ENCODE results near the gene CHDH.

Gene CHDH

DNA sequence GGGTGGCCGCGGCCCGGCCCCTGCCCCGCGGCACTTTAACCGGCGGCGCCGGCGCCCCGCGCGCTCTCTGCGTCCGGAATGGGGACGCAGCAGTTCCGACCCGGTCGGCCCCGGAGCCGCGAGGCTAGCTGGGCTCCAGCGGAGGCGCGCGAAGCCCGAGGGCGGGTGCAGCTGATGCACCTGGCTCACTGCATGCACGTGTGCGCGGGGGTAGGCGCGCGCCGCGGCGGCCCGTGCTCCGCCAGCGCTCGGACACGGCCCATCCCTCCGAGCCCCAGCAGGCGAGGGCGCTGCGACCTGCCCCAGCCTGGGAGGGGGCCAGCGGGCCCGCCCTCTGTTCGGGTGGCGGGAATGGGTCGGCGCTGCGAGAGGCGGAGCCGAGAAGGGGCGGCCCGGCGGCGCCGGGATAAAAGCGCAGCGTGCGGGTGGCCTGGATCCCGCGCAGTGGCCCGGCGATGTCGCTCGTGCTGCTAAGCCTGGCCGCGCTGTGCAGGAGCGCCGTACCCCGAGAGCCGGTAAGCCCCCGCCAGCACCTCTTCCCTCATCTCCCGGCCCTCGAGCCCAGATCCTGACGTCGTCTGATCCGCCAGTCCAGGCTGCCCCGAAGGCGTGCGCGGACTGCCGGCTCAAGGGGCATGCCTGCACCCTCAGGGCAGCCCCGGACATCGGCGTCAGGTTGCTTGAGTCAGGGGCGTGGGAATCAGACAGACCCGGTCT is at the start of gene CHDH, which contains the start of gene IL17RB:
TSS of gene CHDH (minus strand) at position 286 of the 717 bp plus-strand sequence. CDS start 22,411 bp downstream, outside the sequence.
TSS of gene IL17RB (plus strand) at position 435 of the 717 bp plus-strand sequence. CDS start at position 456, 21 bp downstream.
- DNase-seq: no peak

DNA sequence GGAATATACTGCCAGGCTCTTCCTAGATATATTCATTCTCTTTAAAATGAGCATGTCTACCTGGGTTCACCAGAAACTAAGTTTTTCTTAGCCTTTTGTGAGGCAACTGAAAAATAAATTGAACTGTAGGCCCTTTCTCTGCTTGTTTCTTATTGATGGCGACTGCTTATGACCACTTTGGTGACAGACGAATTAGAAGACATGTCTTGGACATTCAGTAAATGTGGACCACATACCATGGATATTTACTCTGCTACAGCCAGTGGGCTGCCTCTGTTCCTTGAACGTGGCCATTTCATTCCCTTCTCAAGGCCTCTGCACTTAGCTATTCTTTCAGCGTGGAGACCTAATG is 46.0 kb upstream of the CHDH start:
- no peak for DNase-seq

GRCh38 chr3:53891497-53892285 is 45.5 kb upstream of the CHDH start, which contains the start of gene SELENOK:
SELENOK (minus strand) TSS chr3:53891859.
- DNase-seq: peak; percentile 95

DNA sequence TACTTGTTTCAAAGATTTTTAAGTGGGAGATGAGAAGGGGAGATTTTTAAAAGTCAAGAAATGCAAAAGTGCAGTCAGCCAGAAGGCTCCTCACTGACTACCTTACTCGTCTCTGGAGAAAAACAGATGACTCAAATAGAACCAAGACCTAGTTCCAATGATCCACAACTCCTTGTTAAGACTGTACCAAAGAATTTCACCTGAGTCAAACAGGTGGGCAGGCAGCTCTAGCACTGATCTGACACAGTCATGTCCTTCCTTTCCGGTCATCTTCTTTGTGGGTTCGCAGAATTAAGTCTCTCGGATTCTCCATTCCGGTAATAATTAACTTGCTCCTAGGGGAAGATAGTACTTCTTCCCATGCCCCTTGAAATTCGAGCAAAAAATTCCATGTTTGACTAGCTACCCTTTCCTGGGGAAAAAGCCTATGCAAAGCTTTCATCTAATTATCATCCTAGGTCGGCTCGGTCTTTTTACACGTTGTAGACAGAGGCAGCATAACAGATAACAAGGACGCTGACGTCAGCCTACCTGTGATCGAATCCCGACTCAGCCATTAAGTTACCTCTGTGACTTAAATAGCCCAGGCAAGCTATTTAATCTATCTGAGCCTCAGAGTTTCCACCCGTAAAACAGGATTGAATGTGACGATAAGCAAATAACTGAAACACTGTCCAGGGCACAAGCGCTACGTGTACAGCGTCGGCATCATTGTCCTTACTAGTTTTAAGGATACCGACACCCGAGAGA is 44.7 kb upstream of the CHDH start:
- DNase-seq: no peak

DNA sequence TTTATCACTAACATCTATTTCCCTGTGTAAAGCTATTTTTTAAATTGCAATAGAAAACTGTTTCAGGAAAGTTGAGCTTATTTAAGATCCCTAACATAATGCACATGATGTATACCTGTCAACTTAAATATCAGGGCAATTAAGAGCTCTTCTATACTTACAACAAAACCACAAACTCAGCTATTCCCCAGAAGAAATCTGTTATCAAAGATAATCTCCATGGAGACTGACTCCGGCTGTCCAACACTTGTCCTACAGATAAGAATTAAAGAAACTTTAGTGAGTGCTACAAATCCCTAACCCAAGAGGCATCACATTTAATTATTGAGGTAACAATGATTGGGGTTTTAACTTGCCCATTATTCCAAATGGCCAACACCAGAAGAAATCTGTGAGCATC is 42.0 kb upstream of the CHDH start:
- no peak for DNase-seq

- no peak for DNase-seq
Measured at GRCh38 chr3:53887446-53887845, 41.2 kb upstream of the CHDH start.

GRCh38 chr3:53885239-53885638 is 39.0 kb upstream of the CHDH start:
- DNase-seq: no peak

DNA sequence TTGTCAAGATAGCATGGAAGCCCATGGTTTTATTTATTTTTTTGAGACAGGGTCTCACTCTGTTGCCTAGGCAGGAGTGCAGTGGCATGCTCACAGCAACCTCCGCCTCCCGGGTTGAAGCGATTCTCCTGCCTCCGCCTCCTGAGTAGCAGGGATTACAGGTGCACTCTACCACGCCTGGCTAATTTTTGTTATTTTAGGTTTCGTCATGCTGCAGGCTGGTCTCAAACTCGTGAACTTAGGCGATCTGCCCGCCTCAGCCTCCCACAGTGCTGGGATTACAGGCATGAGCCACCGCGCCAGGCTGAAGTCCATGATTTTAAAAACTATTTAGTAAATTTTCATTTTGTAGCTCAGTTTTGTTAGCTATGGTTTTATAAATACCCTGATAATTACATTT is 38.4 kb upstream of the CHDH start:
- no peak for DNase-seq

- no peak for DNase-seq
Measured at GRCh38 chr3:53883008-53883407, 36.8 kb upstream of the CHDH start.

- DNase-seq: peak; percentile 77
Measured at GRCh38 chr3:53881691-53882593, 35.7 kb upstream of the CHDH start, which contains the start of gene ACTR8. ACTR8 (minus strand) TSS chr3:53882152; CDS start chr3:53882101, 51 bp downstream.

- no peak for DNase-seq
Measured at GRCh38 chr3:53880396-53881345, 34.5 kb upstream of the CHDH start.

GRCh38 chr3:53865732-53866499 is 19.7 kb upstream of the CHDH start:
- DNase-seq: no peak

DNA sequence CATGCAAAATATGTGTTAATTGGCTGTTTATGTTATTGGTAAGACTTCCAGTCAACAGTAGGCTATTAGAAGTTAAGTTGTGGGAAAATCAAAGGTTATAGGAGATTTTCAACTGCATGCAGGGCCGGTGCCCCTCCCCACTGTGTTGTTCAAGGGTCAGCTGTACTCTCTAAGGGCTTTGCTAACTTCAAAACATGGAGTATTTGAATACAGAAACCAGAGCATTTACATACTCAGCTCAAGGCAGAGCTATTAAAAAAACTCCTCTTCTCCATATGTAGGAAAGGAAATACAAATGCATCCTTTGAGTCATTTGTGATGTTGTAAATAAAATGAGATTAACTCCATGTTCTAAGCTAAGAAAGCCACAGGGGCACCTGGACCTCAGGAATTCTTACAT is 16.9 kb upstream of the CHDH start:
- DNase-seq: no peak

DNA sequence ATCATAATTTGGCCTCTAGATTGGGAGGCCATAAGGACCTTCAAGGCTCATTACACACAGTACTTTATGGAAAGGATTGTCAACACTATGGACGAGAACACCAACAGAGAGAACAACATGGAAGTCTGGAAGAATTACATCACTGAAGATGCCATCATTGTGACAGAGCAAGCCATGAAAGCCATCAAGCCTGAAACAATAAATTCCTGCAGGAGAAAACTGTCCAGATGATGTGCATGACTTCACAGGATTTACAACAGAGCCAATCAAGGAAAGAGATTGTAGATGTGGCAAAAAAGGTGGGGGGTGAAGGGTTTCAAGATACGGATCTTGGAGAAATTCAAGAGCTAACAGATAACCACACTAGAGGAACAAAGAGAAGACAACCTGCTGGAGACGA is 16.0 kb upstream of the CHDH start:
- no peak for DNase-seq

DNA sequence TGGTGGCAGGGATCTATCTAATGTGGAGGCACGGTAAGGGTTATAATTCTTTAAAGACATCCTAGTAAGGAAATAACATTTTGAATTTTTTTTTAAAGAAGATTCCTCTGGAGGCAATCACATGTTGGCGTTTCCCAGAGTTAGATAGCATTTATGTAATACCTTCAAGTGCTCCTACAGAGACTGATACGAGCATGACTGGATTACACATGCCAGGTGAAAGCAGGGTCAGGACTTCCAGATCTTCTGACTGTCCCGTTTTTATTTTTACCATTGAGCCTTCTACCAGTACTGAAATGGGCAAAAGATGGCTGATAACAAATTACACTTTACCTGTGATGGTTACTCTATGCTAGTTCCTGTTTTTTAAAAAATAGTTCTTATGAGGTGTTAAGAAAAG is 14.0 kb upstream of the CHDH start:
- DNase-seq: no peak

DNA sequence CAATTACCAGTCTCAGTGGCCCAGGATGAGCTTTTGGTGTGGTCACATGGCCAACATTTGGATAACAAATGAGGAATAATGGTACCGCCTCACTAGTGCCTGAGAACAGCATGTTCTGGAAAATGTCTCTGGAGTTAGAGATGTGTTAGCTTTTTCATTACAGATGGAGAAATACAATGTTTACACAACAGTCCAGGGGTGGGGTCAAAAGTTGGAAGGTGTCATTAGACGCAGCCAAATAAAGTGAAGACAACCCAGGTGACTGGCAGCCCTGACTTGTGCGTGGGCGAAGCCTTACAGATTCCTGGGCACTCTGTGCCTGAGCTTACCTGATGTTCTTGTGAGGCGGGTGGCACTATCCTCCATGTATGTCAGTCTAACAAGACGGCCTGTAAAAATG is 13.0 kb upstream of the CHDH start:
- no peak for DNase-seq

DNA sequence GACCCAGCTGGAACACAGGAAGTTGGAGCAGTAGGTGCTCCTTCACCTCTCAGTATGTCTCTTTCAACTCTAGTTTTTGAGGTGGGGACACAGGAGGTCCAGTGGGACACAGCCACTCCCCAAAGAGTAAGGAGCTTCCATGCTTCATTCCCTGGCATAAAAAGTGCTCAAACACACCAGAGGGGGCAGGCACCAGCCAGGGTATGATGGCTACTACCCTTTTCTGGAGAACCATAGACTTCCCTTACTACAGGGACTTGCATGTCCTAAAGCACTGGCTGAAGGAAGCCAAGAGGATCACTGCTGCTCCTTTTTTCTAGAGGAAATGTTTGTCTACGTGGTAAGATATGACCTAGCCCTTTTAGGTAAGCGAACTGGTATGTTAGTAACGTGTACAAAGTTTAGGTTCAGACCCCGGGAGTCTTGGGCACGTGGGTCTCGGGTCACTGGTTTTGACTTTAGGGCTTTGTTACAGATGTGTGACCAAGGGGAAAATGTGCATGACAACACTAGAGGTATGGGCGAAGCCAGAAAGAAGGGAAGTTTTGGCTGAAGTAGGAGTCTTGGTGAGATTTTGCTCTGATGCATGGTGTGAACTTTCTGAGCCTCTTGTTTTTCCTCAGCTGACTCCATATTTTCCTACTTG is 12.0 kb upstream of the CHDH start:
- DNase-seq: no peak

GRCh38 chr3:53856964-53857363 is 10.7 kb upstream of the CHDH start:
- DNase-seq: no peak

- DNase-seq: no peak
Measured at GRCh38 chr3:53850895-53851294, 4.7 kb upstream of the CHDH start.

DNA sequence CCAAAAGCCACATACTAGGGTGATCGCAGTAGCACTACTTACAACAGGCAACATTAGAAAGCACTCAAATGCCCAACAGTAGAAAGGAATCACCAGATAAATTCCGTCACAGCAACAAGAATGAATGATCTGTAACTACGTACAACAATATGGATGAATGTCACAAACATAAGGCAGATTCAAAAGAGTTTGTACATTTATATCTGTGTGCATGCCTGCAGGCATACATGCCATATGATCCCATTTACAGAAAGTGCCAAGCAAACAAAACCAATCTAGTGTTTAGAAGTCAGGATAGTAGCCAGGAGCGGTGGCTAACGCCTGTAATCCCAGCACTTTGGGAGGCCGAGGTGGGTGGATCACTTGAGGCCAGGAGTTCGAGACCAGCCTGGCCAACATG is 3.7 kb upstream of the CHDH start:
- DNase-seq: no peak

Data from activated effector memory CD4-positive, alpha-beta T cell treated with Interleukin-2 at 50 U/mL for 16 hours (primary cell).